ENCODE data around the gene VSTM1. TPM values are rescaled to one million over a fixed set of nuclear protein-coding genes. Genes with fewer than 3 reads are reported as not detected.

Gene VSTM1
- total RNA-seq, 1 donor from 2014 or later: not detected

DNA sequence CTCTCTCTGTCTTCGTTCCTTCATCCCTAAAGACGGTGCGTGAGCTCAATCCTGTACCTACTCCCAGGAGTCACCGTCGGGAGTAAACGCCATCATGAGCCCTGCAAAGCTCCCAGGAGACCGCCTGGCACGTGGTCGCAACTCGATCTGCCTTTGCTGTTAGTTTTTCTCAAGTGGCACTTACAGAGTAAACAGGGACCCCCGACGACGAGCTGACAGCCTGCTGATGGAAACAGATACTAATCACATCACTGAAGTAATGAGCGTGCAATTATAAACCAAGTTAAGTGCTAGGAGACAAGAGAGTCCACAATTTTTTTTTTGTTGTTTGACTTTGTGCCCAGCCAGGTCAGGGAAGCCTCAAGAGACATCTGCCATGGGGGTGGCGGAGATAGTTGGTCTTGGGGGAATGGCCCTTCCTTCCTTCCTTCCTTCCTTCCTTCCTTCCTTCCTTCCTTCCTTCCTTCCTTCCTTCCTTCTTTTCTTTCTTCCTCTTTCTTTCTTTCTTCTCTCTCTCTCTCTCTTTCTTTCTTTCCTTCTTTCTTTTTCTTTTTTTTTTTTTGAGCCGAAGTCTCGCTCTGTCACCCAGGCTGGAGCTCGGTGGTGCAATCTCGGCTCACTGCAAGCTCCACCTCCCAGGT is 48.7 kb downstream of the VSTM1 start:
- Histone ChIP-seq H3K27ac (no peak overlapping the region), H3K4me1 (no peaks in the 10 kb centered on the region), H3K4me3 (no peak overlapping the region), H3K9me3 (no peaks in the 10 kb centered on the region), H3K27me3 (peaks cover 4% of the 10 kb centered on the region), H3K36me3 (no peaks in the 10 kb centered on the region)
- TF ChIP-seq, protein P1, sequence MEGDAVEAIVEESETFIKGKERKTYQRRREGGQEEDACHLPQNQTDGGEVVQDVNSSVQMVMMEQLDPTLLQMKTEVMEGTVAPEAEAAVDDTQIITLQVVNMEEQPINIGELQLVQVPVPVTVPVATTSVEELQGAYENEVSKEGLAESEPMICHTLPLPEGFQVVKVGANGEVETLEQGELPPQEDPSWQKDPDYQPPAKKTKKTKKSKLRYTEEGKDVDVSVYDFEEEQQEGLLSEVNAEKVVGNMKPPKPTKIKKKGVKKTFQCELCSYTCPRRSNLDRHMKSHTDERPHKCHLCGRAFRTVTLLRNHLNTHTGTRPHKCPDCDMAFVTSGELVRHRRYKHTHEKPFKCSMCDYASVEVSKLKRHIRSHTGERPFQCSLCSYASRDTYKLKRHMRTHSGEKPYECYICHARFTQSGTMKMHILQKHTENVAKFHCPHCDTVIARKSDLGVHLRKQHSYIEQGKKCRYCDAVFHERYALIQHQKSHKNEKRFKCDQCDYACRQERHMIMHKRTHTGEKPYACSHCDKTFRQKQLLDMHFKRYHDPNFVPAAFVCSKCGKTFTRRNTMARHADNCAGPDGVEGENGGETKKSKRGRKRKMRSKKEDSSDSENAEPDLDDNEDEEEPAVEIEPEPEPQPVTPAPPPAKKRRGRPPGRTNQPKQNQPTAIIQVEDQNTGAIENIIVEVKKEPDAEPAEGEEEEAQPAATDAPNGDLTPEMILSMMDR (IDR thresholded peaks at IDR 0.05): no peak
- intact Hi-C loops (cut with DNase I): no loop called here
- no peak for DNase-seq (ENCODE audit: low spot score in 2 of 2)

DNA sequence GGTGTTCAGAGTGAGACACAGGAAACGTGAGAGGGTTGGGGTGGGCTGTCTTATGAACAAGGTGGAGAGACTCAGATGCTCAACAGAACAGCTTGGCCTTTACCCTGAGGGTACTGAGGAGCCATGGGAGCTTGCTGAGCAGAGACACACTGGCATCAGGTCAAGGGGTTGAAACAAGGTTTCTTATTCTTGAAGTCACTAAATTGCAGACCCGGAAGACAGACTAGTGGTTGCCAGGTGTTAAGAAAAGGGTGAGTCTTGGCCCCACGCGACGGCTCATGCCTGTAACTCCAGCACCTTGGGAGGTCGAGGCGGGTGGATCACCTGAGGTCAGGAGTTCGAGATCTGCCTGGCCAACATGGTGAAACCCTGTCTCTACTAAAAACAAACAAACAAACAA is 49.8 kb downstream of the VSTM1 start:
- Histone ChIP-seq H3K9me3 (no peaks in the 10 kb centered on the region), H3K4me3 (no peak overlapping the region), H3K27ac (no peak overlapping the region), H3K36me3 (no peaks in the 10 kb centered on the region), H3K4me1 (no peaks in the 10 kb centered on the region), H3K27me3 (peaks cover 4% of the 10 kb centered on the region)
- TF ChIP-seq, protein P1 (IDR thresholded peaks at IDR 0.05): no peak
- DNase-seq (ENCODE audit: low spot score in 2 of 2): no peak
- intact Hi-C loops (cut with DNase I): no loop called here

DNA sequence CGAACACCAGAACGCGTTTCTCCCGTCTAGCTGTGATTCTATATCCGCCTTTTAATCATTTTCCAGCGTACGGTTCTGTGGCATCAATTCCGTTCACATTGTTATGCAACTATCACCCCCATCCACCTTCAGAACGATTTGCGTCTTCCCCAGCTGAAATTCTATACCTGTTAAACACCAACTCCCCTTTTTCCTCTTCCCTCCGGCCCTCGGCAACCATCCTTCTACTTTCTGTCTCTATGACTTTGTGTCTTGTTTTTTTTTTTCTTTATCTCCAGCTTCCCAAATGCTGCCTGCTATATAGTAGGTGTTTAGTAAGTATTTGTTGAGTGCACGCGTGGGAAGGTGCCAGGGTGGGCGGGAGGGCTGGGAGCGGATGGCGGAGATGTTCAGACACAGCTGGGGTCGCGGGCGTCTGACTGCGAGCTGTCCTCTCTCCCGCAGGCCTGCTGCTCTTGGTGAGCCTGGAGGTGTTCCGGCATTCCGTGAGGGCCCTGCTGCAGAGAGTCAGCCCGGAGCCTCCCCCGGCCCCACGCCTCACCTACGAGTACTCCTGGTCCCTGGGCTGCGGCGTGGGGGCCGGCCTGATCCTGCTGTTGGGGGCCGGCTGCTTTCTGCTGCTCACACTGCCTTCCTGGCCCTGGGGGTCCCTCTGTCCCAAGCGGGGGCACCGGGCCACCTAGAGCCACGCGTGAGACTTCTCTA is 52.0 kb downstream of the VSTM1 start:
- Histone ChIP-seq H3K4me3 (no peak overlapping the region), H3K4me1 (no peaks in the 10 kb centered on the region), H3K27me3 (peaks cover 4% of the 10 kb centered on the region), H3K9me3 (no peaks in the 10 kb centered on the region), H3K36me3 (no peaks in the 10 kb centered on the region), H3K27ac (no peak overlapping the region)
- intact Hi-C loops (cut with DNase I): no loop called here
- no peak for DNase-seq (ENCODE audit: low spot score in 2 of 2)
- TF ChIP-seq, protein P1 (IDR thresholded peaks at IDR 0.05): no peak

DNA sequence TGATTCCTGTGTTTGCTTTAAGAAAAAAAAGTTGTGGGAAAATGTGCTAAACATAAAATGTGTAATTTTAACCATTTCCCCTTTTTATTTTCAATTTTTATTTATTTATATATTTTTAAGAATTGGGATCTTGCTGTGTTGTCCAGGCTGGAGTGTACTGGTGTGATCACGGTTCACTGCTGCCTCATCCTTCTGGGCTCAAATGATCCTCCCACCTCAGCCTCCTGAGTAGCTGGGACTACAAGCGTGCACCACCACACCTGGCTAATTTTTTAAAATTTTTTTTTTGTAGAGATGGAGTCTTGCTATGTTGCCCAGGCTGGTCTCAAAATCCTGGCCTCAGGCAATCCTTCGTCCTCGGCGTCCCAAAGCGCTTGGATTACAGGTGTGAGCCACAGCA is 53.2 kb downstream of the VSTM1 start:
- Histone ChIP-seq H3K9me3 (no peaks in the 10 kb centered on the region), H3K4me1 (no peaks in the 10 kb centered on the region), H3K4me3 (no peak overlapping the region), H3K27me3 (peaks cover 4% of the 10 kb centered on the region), H3K36me3 (no peaks in the 10 kb centered on the region), H3K27ac (no peak overlapping the region)
- TF ChIP-seq, protein P1 (IDR thresholded peaks at IDR 0.05): no peak
- intact Hi-C loops (cut with DNase I): no loop called here
- no peak for DNase-seq (ENCODE audit: low spot score in 2 of 2)

DNA sequence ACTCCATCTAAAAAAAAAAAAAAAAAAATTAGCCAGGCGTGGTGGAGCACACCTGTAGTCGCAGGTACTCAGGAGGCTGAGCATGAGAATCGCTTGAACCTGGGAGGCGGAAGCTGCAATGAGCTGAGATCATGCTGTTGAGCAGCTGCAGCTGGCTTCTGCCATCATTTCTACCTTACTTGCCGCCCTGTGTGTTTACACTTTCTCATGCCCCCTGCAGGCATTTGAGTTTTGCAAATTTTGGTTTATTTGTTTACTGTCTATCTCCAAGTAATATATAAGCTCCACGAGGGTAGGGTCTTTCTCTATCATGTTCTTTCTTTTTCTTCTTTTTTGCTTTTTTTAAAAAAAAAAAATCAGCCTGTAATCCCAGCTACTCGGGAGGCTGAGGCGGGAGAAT is 54.3 kb downstream of the VSTM1 start:
- no peak overlapping the region for H3K4me3 ChIP-seq
- H3K4me1 ChIP-seq: no peaks in the 10 kb centered on the region
- TF ChIP-seq, protein P1 (IDR thresholded peaks at IDR 0.05): no peak
- peaks cover 4% of the 10 kb centered on the region for H3K27me3 ChIP-seq
- H3K27ac ChIP-seq: no peak overlapping the region
- no peaks in the 10 kb centered on the region for H3K36me3 ChIP-seq
- H3K9me3 ChIP-seq: no peaks in the 10 kb centered on the region
- DNase-seq (ENCODE audit: low spot score in 2 of 2): no peak
- intact Hi-C loops (cut with DNase I): no loop called here

Measured in ascending aorta (tissue), 2 donors.